Stomach (tissue), 9 donors: ENCODE data around the gene TAS1R2. TPM values are rescaled to one million over a fixed set of nuclear protein-coding genes. Genes with fewer than 3 reads are reported as not detected.
A peak's percentile ranks its signal among the peaks of the same experiment; 100 is the strongest.

Experiments
- DNase-seq, 2 donors: peaks; one replicate each; pipeline versions ENCODE4 v3.0.0 to v3.0.0-alpha.2; 2013 to 2019
- H3K27ac ChIP-seq, 5 donors: fragments of 200-600 bp in 4 of 5; sonication (generic) in 4 of 5; one replicate each; pipeline ENCODE4 v1.5.1; 2013 to 2019; ENCODE audit warnings: mild to moderate bottlenecking in 1 of 5, moderate library complexity in 1 of 5
- H3K27me3 ChIP-seq, 3 donors: fragments of 200-600 bp; sonication (generic); one replicate each; pipeline ENCODE4 v1.5.1; 2017 to 2019; ENCODE audit warnings: mixed run types in 1 of 3
- H3K36me3 ChIP-seq, 4 donors: fragments of 200-600 bp; sonication (generic); 1 replicate in 3 of 4; 2 replicates in 1 of 4; pipeline ENCODE4 v1.5.1; 2016 to 2019
- H3K4me1 ChIP-seq, 4 donors: fragments of 200-600 bp; sonication (generic); one replicate each; pipeline ENCODE4 v1.5.1; 2016 to 2019
- H3K4me3 ChIP-seq, 4 donors: fragments of 200-600 bp; sonication (generic) in 3 of 4; one replicate each; pipeline ENCODE4 v1.5.1; 2016 to 2019; ENCODE audit warnings: mild to moderate bottlenecking in 1 of 4
- H3K9me3 ChIP-seq, 4 donors: fragments of 200-600 bp; sonication (generic); one replicate each; pipeline ENCODE4 v1.5.1; 2016 to 2019
- CTCF ChIP-seq, 7 experiments: fragments of 450-650 bp in 4 of 7; fragments of 200-600 bp in 3 of 7; sonication (generic) in 3 of 7; IDR thresholded peaks; one replicate each; pipeline ENCODE4 v1.5.1; 2016 to 2019; ENCODE audit warnings: antibody characterized with exemption in 7 of 7, control low read depth in 2 of 7, mild to moderate bottlenecking in 1 of 7
- EP300 ChIP-seq: sonication (generic); formaldehyde crosslinking; IDR thresholded peaks from one replicate; pipeline ENCODE4 v1.6.1; 2017; ENCODE audit warnings: antibody characterized with exemption
- POLR2A ChIP-seq, 4 donors: fragments of 450-650 bp; IDR thresholded peaks; one replicate each; pipeline ENCODE4 v1.6.1; 2016; ENCODE audit warnings: antibody characterized with exemption in 4 of 4, control low read depth in 2 of 4, mild to moderate bottlenecking in 1 of 4, moderate library complexity in 1 of 4
- POLR2AphosphoS5 ChIP-seq, 3 donors: sonication (generic); formaldehyde crosslinking; IDR thresholded peaks; one replicate each; pipeline ENCODE4 v1.6.1; 2016; ENCODE audit warnings: antibody characterized with exemption in 3 of 3
- WGBS, 5 donors: extraction: QIAGEN DNeasy Blood & Tissue Kit in 3 of 5; methylation state at CpG; one replicate each; pipeline versions ENCODE4 v1.1.5 to v1.1.7; 2013 to 2018; 5-methylcytosine and 5-hydroxymethylcytosine counted together
- intact Hi-C: fragments of 100-400 bp; cut with DNase I; formaldehyde crosslinking; loops from one replicate; pipeline ENCODE4 v1.15.1; 2023; ENCODE audit warnings: low total_unique reads
- polyA plus RNA-seq, 3 donors: library from polyadenylated mRNA; stranded (reverse); fragments of 200-250 nt; gene quantifications; one replicate each; pipeline ENCODE4 v1.2.3, GENCODE V29; 2013
- total RNA-seq, 5 donors: library from RNA; depleted of rRNA; stranded (reverse); fragments of >200 nt; gene quantifications; one replicate each; pipeline versions ENCODE4 v1.1.0 to v1.2.3, GENCODE V29; 2014 to 2016
- donor health status: healthy with polysubstance abuse.
- donor health status: Bipolar disorder and iron deficiency.
- donor health status: healthy.

Gene TAS1R2
- total and polyA plus RNA-seq, 8 donors: 9.9 TPM; not detected in 7

GRCh38 chr1:18795002-18795689 is 64.3 kb downstream of the TAS1R2 start:
- WGBS, 5 donors: 61 to 72% (median 66%) methylated on average over 14 of the region's 14 CpGs
- Histone ChIP-seq H3K27me3 (peaks cover 0 to 88% (median 21%) of the 10 kb centered on the region in 3 donors), H3K36me3 (no peaks in the 10 kb centered on the region), H3K9me3 (peaks cover 0 to 15% (median 11%) of the 10 kb centered on the region in 4 donors), H3K4me1 (no peaks in the 10 kb centered on the region), H3K27ac (no peak overlapping the region), H3K4me3 (no peak overlapping the region)
- TF ChIP-seq CTCF (IDR thresholded peaks at IDR 0.05) (no peak), EP300 (no peak), POLR2AphosphoS5 (IDR thresholded peaks at IDR 0.05) (no peak), POLR2A (IDR thresholded peaks at IDR 0.05) (no peak)
- DNase-seq: no peak
- intact Hi-C loops: no loop called here

- H3K27ac ChIP-seq: no peak overlapping the region
- no peaks in the 10 kb centered on the region for H3K4me1 ChIP-seq
- intact Hi-C loops: no loop called here
- TF ChIP-seq CTCF (IDR thresholded peaks at IDR 0.05): no peak
- TF ChIP-seq EP300: no peak
- no peak for TF ChIP-seq POLR2A (IDR thresholded peaks at IDR 0.05)
- no peak for TF ChIP-seq POLR2AphosphoS5 (IDR thresholded peaks at IDR 0.05)
- WGBS, 5 donors: 26 to 42% (median 28%) methylated on average over 5 of the region's 5 CpGs
- DNase-seq: no peak
- H3K4me3 ChIP-seq: no peak overlapping the region
- peaks cover 0 to 15% (median 11%) of the 10 kb centered on the region in 4 donors for H3K9me3 ChIP-seq
- peaks cover 0 to 86% (median 21%) of the 10 kb centered on the region in 3 donors for H3K27me3 ChIP-seq
- H3K36me3 ChIP-seq: no peaks in the 10 kb centered on the region
These were observed 64.9 kb downstream of the TAS1R2 start for GRCh38 chr1:18794561-18794960.

GRCh38 chr1:18794051-18794450 is 65.4 kb downstream of the TAS1R2 start:
- TF ChIP-seq POLR2AphosphoS5 (IDR thresholded peaks at IDR 0.05) (no peak), POLR2A (IDR thresholded peaks at IDR 0.05) (no peak), CTCF (IDR thresholded peaks at IDR 0.05) (no peak), EP300 (no peak)
- no peaks in the 10 kb centered on the region for H3K36me3 ChIP-seq
- no peak overlapping the region for H3K4me3 ChIP-seq
- H3K27me3 ChIP-seq: peaks cover 0 to 85% (median 21%) of the 10 kb centered on the region in 3 donors
- WGBS, 5 donors: 50 to 59% (median 55%) methylated on average over 7 to 10 of the region's 10 CpGs
- H3K9me3 ChIP-seq: peaks cover 0 to 15% (median 11%) of the 10 kb centered on the region in 4 donors
- peak in 1 of 2 donors; percentile 54 for DNase-seq
- intact Hi-C loops: no loop called here
- no peaks in the 10 kb centered on the region for H3K4me1 ChIP-seq
- H3K27ac ChIP-seq: no peak overlapping the region

- WGBS, 5 donors: 72 to 80% (median 77%) methylated on average over 8 to 10 of the region's 10 CpGs
These were observed 66.3 kb downstream of the TAS1R2 start for GRCh38 chr1:18793164-18793563.

More at GRCh38 chr1:18793164-18793563, 66.3 kb downstream of the TAS1R2 start:
- TF ChIP-seq POLR2A (IDR thresholded peaks at IDR 0.05) (no peak), CTCF (IDR thresholded peaks at IDR 0.05) (no peak), POLR2AphosphoS5 (IDR thresholded peaks at IDR 0.05) (no peak), EP300 (no peak)
- H3K36me3 ChIP-seq: no peaks in the 10 kb centered on the region
- H3K27me3 ChIP-seq: peaks cover 0 to 80% (median 21%) of the 10 kb centered on the region in 3 donors
- peaks cover 0 to 15% (median 11%) of the 10 kb centered on the region in 4 donors for H3K9me3 ChIP-seq
- intact Hi-C loops: no loop called here
- no peaks in the 10 kb centered on the region for H3K4me1 ChIP-seq
- H3K4me3 ChIP-seq: no peak overlapping the region
- DNase-seq: no peak
- no peak overlapping the region for H3K27ac ChIP-seq
